ENCODE results near the gene KATNA1. TPM values are rescaled to one million over a fixed set of nuclear protein-coding genes. Genes with fewer than 3 reads are reported as not detected.
"Not testable (repeated sequence)": the region's sequence is repeated elsewhere in the genome, so short reads cannot be mapped to it uniquely, and the experiment has no call there.

The KATNA1 gene
- total and polyA plus RNA-seq, 12 donors, result 6.8 to 14.2 (median 12.0) TPM

- intact Hi-C loops (cut with DNase I), result no loop called here
- peaks cover 0 to 83% (median 7%) of the 10 kb centered on the region in 9 donors for H3K36me3 ChIP-seq
- TF ChIP-seq, protein P1, sequence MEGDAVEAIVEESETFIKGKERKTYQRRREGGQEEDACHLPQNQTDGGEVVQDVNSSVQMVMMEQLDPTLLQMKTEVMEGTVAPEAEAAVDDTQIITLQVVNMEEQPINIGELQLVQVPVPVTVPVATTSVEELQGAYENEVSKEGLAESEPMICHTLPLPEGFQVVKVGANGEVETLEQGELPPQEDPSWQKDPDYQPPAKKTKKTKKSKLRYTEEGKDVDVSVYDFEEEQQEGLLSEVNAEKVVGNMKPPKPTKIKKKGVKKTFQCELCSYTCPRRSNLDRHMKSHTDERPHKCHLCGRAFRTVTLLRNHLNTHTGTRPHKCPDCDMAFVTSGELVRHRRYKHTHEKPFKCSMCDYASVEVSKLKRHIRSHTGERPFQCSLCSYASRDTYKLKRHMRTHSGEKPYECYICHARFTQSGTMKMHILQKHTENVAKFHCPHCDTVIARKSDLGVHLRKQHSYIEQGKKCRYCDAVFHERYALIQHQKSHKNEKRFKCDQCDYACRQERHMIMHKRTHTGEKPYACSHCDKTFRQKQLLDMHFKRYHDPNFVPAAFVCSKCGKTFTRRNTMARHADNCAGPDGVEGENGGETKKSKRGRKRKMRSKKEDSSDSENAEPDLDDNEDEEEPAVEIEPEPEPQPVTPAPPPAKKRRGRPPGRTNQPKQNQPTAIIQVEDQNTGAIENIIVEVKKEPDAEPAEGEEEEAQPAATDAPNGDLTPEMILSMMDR (IDR thresholded peaks at IDR 0.05), result no peak
Measured at GRCh38 chr6:149691201-149691600, 42.7 kb upstream of the KATNA1 start.

DNA sequence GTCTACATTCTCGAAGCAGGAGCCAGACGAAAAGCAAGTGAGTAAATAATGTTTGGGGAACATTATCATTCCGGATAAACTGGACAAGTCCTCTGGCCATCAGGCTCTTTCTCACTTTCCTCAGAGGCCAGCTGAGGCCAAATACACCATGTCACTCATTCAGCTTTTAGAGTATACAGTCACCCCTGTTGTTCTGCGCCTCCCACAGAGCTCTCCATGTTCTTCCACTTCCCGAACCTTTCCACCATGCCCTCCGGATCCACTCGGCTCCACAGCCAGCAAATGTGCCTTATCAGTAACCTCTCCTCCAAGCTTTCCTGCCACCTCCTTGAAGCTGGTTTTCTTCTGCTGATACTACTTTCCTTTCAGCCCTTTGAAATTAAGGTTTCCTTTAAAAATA, 37.7 kb upstream of the KATNA1 start:
- WGBS, 2 donors, result 61 to 63% methylated on average over 7 of the region's 7 CpGs
- Histone ChIP-seq H3K36me3 (peaks cover 0 to 85% (median 30%) of the 10 kb centered on the region in 9 donors), H3K4me1 (peaks cover 0 to 16% (median 5%) of the 10 kb centered on the region in 9 donors), H3K27ac (peak overlapping the region in 3 of 10 donors; percentile 20 to 28 (median 26)), H3K9me3 (no peaks in the 10 kb centered on the region), H3K27me3 (no peaks in the 10 kb centered on the region), H3K4me3 (no peak overlapping the region)
- peak in 4 of 8 donors; percentile 21 to 68 (median 46) for ATAC-seq
- TF ChIP-seq, protein P1 (IDR thresholded peaks at IDR 0.05), result no peak
- intact Hi-C loops (cut with DNase I), result no loop called here
- peak in 1 of 2 donors; percentile 6 for DNase-seq

More at GRCh38 chr6:149691201-149691600, 42.7 kb upstream of the KATNA1 start:
- H3K9me3 ChIP-seq, result no peaks in the 10 kb centered on the region
- H3K27me3 ChIP-seq, result no peaks in the 10 kb centered on the region
- H3K27ac ChIP-seq, result no peak overlapping the region
- peaks cover 0 to 8% (median 0%) of the 10 kb centered on the region in 9 donors for H3K4me1 ChIP-seq
- no peak for DNase-seq
- ATAC-seq, result no peak
- H3K4me3 ChIP-seq, result no peak overlapping the region
- WGBS, 2 donors, result 98% methylated on average over 2 of the region's 2 CpGs

DNA sequence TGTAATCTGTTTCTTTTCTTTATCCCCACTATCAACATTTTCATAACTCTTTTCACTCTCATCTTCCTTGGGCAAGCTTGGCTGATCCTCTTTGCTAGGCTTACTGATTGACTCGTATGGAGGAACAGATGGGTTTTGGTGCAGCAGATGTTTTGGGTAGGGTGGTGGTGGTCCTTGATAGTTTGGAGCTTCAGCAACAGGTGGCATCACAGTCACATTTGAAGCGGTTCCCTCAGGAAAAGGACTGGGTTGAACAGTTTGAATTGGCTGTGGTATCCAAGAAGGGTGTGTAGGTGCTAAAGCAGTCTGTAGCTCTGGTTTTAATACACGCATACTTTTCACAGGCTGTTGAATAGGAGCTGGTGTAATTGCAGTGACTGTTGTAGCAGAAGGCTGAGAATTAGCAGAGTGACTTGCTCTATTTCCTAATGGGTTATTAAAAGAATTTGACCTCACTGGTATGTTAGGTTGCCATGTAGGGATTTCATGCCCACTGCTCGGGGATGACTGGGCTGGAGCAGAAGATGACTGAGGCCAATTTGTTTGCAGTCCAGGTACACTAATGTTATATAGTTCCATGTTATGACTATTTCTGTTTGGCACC, 34.8 kb upstream of the KATNA1 start:
- DNase-seq (peak in 1 of 2 donors; percentile 19), ATAC-seq (peak; percentile 42 to 94 (median 83))
- no peaks in the 10 kb centered on the region for H3K27me3 ChIP-seq
- TF ChIP-seq, protein P1 (IDR thresholded peaks at IDR 0.05), result no peak
- peaks cover 0 to 80% (median 35%) of the 10 kb centered on the region in 9 donors for H3K36me3 ChIP-seq
- no peaks in the 10 kb centered on the region for H3K9me3 ChIP-seq
- 67 to 77% methylated on average over 4 of the region's 4 CpGs for WGBS, 2 donors
- H3K27ac ChIP-seq, result peak overlapping the region in 9 of 10 donors; percentile 21 to 79 (median 56)
- peaks cover 0 to 23% (median 5%) of the 10 kb centered on the region in 9 donors for H3K4me1 ChIP-seq
- intact Hi-C loops (cut with DNase I), result no loop called here
- H3K4me3 ChIP-seq, result no peak overlapping the region

- intact Hi-C loops (cut with DNase I); H3K27me3 ChIP-seq; H3K9me3 ChIP-seq; H3K4me3 ChIP-seq; DNase-seq; ATAC-seq: not testable (repeated sequence)
- peak overlapping the region in 4 of 10 donors; percentile 1 to 55 (median 32) for H3K27ac ChIP-seq
- peaks cover 0 to 81% (median 37%) of the 10 kb centered on the region in 9 donors for H3K36me3 ChIP-seq
- 94% methylated on average over 14 of the region's 14 CpGs for WGBS, 2 donors
- H3K4me1 ChIP-seq, result peaks cover 0 to 23% (median 5%) of the 10 kb centered on the region in 9 donors
Measured at GRCh38 chr6:149681845-149682244, 33.3 kb upstream of the KATNA1 start.

GRCh38 chr6:149681209-149681608, 32.7 kb upstream of the KATNA1 start:
- Histone ChIP-seq H3K4me1 (peaks cover 0 to 23% (median 4%) of the 10 kb centered on the region in 9 donors), H3K27ac (peak overlapping the region in 5 of 10 donors; percentile 1 to 55 (median 19)), H3K27me3 (no peaks in the 10 kb centered on the region), H3K4me3 (no peak overlapping the region), H3K36me3 (peaks cover 0 to 86% (median 41%) of the 10 kb centered on the region in 9 donors), H3K9me3 (no peaks in the 10 kb centered on the region)
- ATAC-seq (no peak), DNase-seq (no peak)
- intact Hi-C loops (cut with DNase I), result no loop called here
- TF ChIP-seq, protein P1 (IDR thresholded peaks at IDR 0.05), result no peak

Data from heart right ventricle (tissue), 16 donors.